ENCODE results near the gene KAZN.

The KAZN gene

DNA sequence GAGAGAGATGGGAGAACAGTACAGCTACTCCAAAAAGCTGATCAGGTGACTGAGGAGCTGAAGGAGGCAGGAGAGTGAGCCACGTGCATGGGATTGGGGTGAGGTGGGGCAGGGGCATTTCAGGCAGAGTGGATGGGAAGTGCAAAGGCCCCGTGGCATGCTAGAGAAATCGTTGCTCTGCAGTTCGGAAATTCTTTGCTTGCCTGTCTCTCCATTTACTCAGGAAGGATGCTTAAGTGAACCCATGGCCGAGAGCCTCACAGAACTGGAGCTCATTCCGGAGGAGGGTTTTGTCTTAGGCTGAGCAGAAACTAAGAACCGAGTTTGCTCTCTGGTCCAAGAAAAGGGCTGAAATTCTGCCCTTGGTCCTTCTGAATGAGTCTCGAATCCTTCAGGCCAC, 415.3 kb downstream of the KAZN start:
- CTCF ChIA-PET = interaction anchor here (2.8 kb wide), 1 partner anchor 14 kb away, joined by 10 read pairs; no protein-coding TSS in a partner anchor
- no peak for DNase-seq (ENCODE audit: extremely low spot score)
- TF ChIP-seq ELF4 (IDR thresholded peaks at IDR 0.05) = no peak
- no peak for TF ChIP-seq SUZ12 (IDR thresholded peaks at IDR 0.05)
- TF ChIP-seq ARNT (IDR thresholded peaks at IDR 0.05) = no peak
- no peak for TF ChIP-seq NFRKB (IDR thresholded peaks at IDR 0.05)
- TF ChIP-seq, protein P1, sequence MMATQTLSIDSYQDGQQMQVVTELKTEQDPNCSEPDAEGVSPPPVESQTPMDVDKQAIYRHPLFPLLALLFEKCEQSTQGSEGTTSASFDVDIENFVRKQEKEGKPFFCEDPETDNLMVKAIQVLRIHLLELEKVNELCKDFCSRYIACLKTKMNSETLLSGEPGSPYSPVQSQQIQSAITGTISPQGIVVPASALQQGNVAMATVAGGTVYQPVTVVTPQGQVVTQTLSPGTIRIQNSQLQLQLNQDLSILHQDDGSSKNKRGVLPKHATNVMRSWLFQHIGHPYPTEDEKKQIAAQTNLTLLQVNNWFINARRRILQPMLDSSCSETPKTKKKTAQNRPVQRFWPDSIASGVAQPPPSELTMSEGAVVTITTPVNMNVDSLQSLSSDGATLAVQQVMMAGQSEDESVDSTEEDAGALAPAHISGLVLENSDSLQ (IDR thresholded peaks at IDR 0.05) = no peak
- no peak for TF ChIP-seq L3MBTL2 (conservative IDR thresholded peaks at IDR 0.05)
- POLR2A ChIA-PET = no interaction called here

DNA sequence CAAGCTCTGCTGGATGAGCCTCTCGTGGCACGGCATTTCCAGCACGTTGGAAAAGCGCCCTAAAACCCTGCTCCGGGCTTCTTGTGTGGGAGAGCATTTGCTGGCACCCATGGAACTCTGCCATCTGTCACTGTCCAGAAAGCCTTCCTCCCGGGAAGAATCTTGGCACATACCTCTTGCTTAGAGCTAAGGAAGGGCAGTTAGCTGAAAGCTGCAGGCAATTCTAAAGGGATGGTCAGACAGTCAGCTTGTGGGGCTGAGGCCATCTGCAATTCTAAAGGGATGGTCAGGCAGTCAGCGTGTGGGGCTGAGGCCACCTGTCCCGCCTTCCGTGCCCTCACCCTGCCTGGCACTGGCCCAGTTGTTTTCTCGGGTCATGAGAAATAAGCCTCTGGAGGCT, 416.0 kb downstream of the KAZN start:
- no peak for DNase-seq (ENCODE audit: extremely low spot score)
- POLR2A ChIA-PET = no interaction called here
- CTCF ChIA-PET = interaction anchor here (2.8 kb wide), 1 partner anchor 13 kb away, joined by 10 read pairs; no protein-coding TSS in a partner anchor
- TF ChIP-seq LEF1 (IDR thresholded peaks at IDR 0.05; ENCODE audit: borderline replicate concordance) (no peak), FOXA1 (IDR thresholded peaks at IDR 0.05) (no peak), TARDBP (IDR thresholded peaks at IDR 0.05) (no peak), SUZ12 (IDR thresholded peaks at IDR 0.05) (no peak), CTBP1 (IDR thresholded peaks at IDR 0.05; ENCODE audit: borderline replicate concordance) (no peak), SP1 (IDR thresholded peaks at IDR 0.05) (no peak), ZNF384 (IDR thresholded peaks at IDR 0.05) (no peak), ELF4 (IDR thresholded peaks at IDR 0.05) (no peak), ARNT (IDR thresholded peaks at IDR 0.05) (no peak), HDGF (IDR thresholded peaks at IDR 0.05; ENCODE audit: borderline replicate concordance) (no peak), FOXM1 (IDR thresholded peaks at IDR 0.05; ENCODE audit: borderline replicate concordance) (no peak), BHLHE40 (IDR thresholded peaks at IDR 0.05; ENCODE audit: borderline replicate concordance) (no peak), L3MBTL2 (conservative IDR thresholded peaks at IDR 0.05) (no peak), NFRKB (IDR thresholded peaks at IDR 0.05) (no peak)
- TF ChIP-seq, protein P1 (IDR thresholded peaks at IDR 0.05) = no peak

DNA sequence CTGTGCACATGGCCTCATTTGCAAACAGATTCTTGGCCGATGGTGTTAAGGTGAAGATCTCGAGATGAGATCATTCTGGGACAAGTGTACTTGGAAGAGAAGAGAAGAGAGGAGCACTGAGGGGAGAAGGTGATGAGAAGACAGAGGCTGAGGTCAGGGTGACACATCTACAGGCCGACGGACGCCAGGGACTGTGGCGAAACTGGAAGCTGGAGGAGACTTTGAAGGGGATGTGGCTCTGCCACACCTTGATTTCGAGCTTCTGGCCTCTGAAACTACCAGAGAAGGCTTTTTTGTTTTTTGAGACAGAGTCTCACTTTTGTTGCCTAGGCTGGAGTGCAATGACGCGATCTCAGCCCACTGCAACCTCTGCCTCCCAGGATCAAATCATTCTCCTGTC, 417.5 kb downstream of the KAZN start:
- DNase-seq (ENCODE audit: extremely low spot score) = no peak
- ChIA-PET CTCF (interaction anchor here (2.8 kb wide), 1 partner anchor 12 kb away, joined by 10 read pairs; no protein-coding TSS in a partner anchor), POLR2A (no interaction called here)
- TF ChIP-seq SUZ12 (IDR thresholded peaks at IDR 0.05) (no peak), ELF4 (IDR thresholded peaks at IDR 0.05) (no peak), FOXA1 (IDR thresholded peaks at IDR 0.05) (no peak), L3MBTL2 (conservative IDR thresholded peaks at IDR 0.05) (no peak), LEF1 (IDR thresholded peaks at IDR 0.05; ENCODE audit: borderline replicate concordance) (no peak), FOXM1 (IDR thresholded peaks at IDR 0.05; ENCODE audit: borderline replicate concordance) (no peak), ARNT (IDR thresholded peaks at IDR 0.05) (no peak), ZNF384 (IDR thresholded peaks at IDR 0.05) (no peak), CTBP1 (IDR thresholded peaks at IDR 0.05; ENCODE audit: borderline replicate concordance) (no peak), FOXK2 (IDR thresholded peaks at IDR 0.05) (no peak), SP1 (IDR thresholded peaks at IDR 0.05) (no peak), NFRKB (IDR thresholded peaks at IDR 0.05) (no peak), BHLHE40 (IDR thresholded peaks at IDR 0.05; ENCODE audit: borderline replicate concordance) (no peak), TARDBP (IDR thresholded peaks at IDR 0.05) (no peak), HDGF (IDR thresholded peaks at IDR 0.05; ENCODE audit: borderline replicate concordance) (no peak)
- TF ChIP-seq, protein P1 (IDR thresholded peaks at IDR 0.05) = no peak

DNA sequence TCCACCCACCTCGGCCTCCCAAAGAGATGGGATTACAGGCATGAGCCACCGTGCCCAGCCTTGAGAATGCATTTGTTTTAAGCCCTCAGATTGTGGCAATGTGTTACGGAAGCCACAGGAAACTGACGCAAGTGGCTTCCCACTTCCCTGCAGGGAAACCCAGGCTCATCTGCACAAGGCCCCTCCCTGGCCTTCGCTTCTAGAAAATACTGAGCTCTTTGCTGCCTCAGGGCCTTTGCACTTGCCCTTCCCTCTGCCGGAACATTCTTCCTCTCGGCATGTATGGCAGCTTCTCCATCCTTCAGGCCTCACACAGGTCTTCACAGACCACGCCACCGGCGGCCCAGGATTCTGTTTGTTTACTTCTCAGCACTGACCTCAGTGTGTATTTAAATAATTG, 418.0 kb downstream of the KAZN start:
- ChIA-PET CTCF (no interaction called here), POLR2A (no interaction called here)
- no peak for DNase-seq (ENCODE audit: extremely low spot score)
- no peak for TF ChIP-seq SP1 (IDR thresholded peaks at IDR 0.05)
- no peak for TF ChIP-seq CTBP1 (IDR thresholded peaks at IDR 0.05; ENCODE audit: borderline replicate concordance)
- TF ChIP-seq L3MBTL2 (conservative IDR thresholded peaks at IDR 0.05) = no peak
- no peak for TF ChIP-seq ZNF384 (IDR thresholded peaks at IDR 0.05)
- TF ChIP-seq NFRKB (IDR thresholded peaks at IDR 0.05) = no peak
- TF ChIP-seq HDGF (IDR thresholded peaks at IDR 0.05; ENCODE audit: borderline replicate concordance) = no peak

DNA sequence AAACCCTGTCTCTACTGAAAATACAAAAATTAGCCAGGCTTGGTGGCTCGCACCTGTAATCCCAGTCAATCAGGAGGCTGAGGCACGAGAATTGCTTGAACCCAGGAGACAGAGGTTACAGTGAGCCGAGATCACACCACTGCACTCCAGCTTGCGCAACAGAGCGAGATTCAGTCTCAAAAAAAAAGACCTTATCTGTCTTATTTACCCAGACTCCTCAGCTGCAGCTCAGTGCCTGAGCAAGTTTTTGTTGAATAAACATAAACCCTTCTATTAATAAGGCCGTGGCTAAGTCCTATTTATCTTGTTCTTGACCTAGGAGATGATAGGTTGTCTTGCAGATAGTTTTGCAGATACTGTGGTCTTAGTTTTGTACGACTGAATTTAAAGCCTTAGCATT, 418.6 kb downstream of the KAZN start:
- TF ChIP-seq FOXM1 (IDR thresholded peaks at IDR 0.05; ENCODE audit: borderline replicate concordance) (no peak), LEF1 (IDR thresholded peaks at IDR 0.05; ENCODE audit: borderline replicate concordance) (no peak), FOXA1 (IDR thresholded peaks at IDR 0.05) (no peak), SP1 (IDR thresholded peaks at IDR 0.05) (no peak), BHLHE40 (IDR thresholded peaks at IDR 0.05; ENCODE audit: borderline replicate concordance) (no peak), ELF4 (IDR thresholded peaks at IDR 0.05) (no peak), NFRKB (IDR thresholded peaks at IDR 0.05) (no peak), HDGF (IDR thresholded peaks at IDR 0.05; ENCODE audit: borderline replicate concordance) (no peak), ZNF384 (IDR thresholded peaks at IDR 0.05) (no peak), L3MBTL2 (conservative IDR thresholded peaks at IDR 0.05) (no peak), TARDBP (IDR thresholded peaks at IDR 0.05) (no peak), CTBP1 (IDR thresholded peaks at IDR 0.05; ENCODE audit: borderline replicate concordance) (no peak), ARNT (IDR thresholded peaks at IDR 0.05) (no peak)
- TF ChIP-seq, protein P1 (IDR thresholded peaks at IDR 0.05) = no peak
- ChIA-PET POLR2A (no interaction called here), CTCF (no interaction called here)
- no peak for DNase-seq (ENCODE audit: extremely low spot score)

DNA sequence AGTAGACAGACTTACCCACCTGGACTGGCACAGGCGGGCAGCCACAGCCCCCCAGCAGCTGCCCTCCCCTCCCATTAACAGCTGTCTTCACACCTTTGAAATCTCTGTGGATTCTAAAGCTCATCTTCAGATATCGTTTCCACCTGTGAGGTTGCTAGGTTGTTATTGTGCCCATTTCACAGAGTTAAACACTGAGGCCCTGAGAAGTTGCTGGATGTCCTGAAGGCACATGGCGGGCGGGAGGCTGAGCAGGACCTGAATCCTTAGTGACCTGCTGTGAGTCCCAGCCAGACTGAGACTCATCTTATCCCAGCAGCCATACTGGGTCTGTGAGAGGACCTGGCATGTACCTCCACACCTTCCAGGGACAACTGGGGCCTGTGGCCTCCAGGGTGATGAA, 420.3 kb downstream of the KAZN start:
- POLR2A ChIA-PET = no interaction called here
- TF ChIP-seq LEF1 (IDR thresholded peaks at IDR 0.05; ENCODE audit: borderline replicate concordance) (no peak), TARDBP (IDR thresholded peaks at IDR 0.05) (no peak), HDGF (IDR thresholded peaks at IDR 0.05; ENCODE audit: borderline replicate concordance) (no peak), SP1 (IDR thresholded peaks at IDR 0.05) (no peak), L3MBTL2 (conservative IDR thresholded peaks at IDR 0.05) (no peak), ARNT (IDR thresholded peaks at IDR 0.05) (no peak), FOXK2 (IDR thresholded peaks at IDR 0.05) (no peak), ZNF384 (IDR thresholded peaks at IDR 0.05) (no peak)
- TF ChIP-seq, protein P1 (IDR thresholded peaks at IDR 0.05) = no peak
- DNase-seq (ENCODE audit: extremely low spot score) = no peak
- CTCF ChIA-PET = interaction anchor here (0.6 kb wide), 1 partner anchor 295 kb away, joined by 3 read pairs; no protein-coding TSS in a partner anchor

All from HEK293T (cell line).